Erythroblast (primary cell): ENCODE data around the gene DHRS7B.

ENCODE experiments used
- GATA1 ChIP-seq: IDR thresholded peaks from 2 replicates; pipeline ENCODE4 v1.6.1; 2011; ENCODE audit warnings: low read depth, mild to moderate bottlenecking, control low read depth, low read length, moderate library complexity
- POLR2A ChIP-seq: IDR thresholded peaks from 2 replicates; pipeline ENCODE4 v1.6.1; 2011; ENCODE audit warnings: mild to moderate bottlenecking, low read length

DNA sequence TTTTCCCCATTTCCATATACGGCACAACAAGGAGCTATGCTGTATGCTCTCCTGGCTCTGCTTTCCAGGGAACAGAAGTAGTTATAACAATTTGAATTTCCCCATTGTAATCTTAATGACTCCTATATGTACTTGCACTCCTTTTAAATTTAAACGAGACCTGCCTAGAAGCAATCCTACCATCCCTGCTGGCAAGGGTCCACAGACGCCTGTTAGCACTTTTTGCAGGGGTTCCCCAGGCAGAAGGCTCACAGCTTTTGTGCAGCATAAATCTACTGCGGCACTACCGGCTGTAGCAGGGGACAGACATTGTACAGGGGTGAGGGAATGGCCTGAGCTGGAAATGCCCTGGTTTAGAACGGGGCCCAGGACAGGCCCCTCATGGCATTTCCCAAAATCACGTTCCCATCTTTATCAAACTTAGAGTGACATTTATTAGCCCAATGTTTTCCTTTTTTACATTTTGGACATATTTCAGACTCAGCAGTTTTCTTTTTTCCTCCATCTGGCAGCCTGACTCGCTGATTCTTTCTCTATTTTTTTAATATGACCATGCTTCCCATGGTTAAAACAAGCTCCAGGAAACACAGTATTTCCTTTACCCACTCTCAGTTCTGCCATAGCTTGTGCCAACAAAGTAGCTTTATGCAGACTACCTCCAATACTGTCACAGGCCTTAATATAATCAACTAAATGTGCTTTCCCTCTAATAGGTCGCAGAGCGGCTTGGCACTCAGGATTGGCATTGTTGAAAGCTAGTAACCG is 48.6 kb upstream of the DHRS7B start:
- TF ChIP-seq POLR2A (no peak), GATA1 (no peak)
